H9 (cell line): ENCODE data around the gene PRR3. TPM values are rescaled to one million over a fixed set of nuclear protein-coding genes. Genes with fewer than 3 reads are reported as not detected.

Source experiments
- DNase-seq: peaks from one replicate; pipeline ENCODE4 v3.0.0-alpha.2; 2017
- H2AFZ ChIP-seq: one replicate; pipeline ENCODE4 v1.6.1; 2013; ENCODE audit warnings: mild to moderate bottlenecking, low read length, control low read depth, moderate library complexity
- H2AK5ac ChIP-seq: 2 replicates; pipeline ENCODE4 v1.6.1; 2013; ENCODE audit warnings: low read length, control low read depth, mixed read lengths; ENCODE audit not compliant: insufficient read length
- H2BK120ac ChIP-seq: one replicate; pipeline ENCODE4 v1.6.1; 2013; ENCODE audit warnings: low read depth, mild to moderate bottlenecking, low read length, control low read depth, inconsistent platforms; ENCODE audit not compliant: poor library complexity, severe bottlenecking
- H2BK12ac ChIP-seq: 2 replicates; pipeline ENCODE4 v1.6.1; 2013; ENCODE audit warnings: low read length, control low read depth, mixed read lengths, low read depth; ENCODE audit not compliant: insufficient read length
- H2BK15ac ChIP-seq: 2 replicates; pipeline ENCODE4 v1.6.1; 2013; ENCODE audit warnings: low read depth, low read length, control low read depth
- H2BK20ac ChIP-seq: one replicate; pipeline ENCODE4 v1.6.1; 2013; ENCODE audit warnings: low read depth, mild to moderate bottlenecking, low read length, control low read depth, inconsistent platforms; ENCODE audit not compliant: poor library complexity, severe bottlenecking
- H2BK5ac ChIP-seq: 2 replicates; pipeline ENCODE4 v1.6.1; 2013; ENCODE audit warnings: low read length, control low read depth, mixed read lengths; ENCODE audit not compliant: insufficient read length
- H3K14ac ChIP-seq: 2 replicates; pipeline ENCODE4 v1.6.1; 2013; ENCODE audit warnings: low read length, control low read depth; ENCODE audit not compliant: insufficient read depth
- H3K18ac ChIP-seq: 2 replicates; pipeline ENCODE4 v1.6.1; 2013; ENCODE audit warnings: low read depth, mild to moderate bottlenecking, mixed read lengths, low read length, control low read depth; ENCODE audit not compliant: insufficient read length
- H3K23ac ChIP-seq: 2 replicates; pipeline ENCODE4 v1.6.1; 2013; ENCODE audit warnings: low read length, control low read depth, mixed read lengths, low read depth; ENCODE audit not compliant: insufficient read length
- H3K23me2 ChIP-seq: 2 replicates; pipeline ENCODE4 v1.6.1; 2013; ENCODE audit warnings: low read depth, mild to moderate bottlenecking, mixed read lengths, low read length, control low read depth; ENCODE audit not compliant: insufficient read length, poor library complexity, severe bottlenecking
- H3K27ac ChIP-seq: 2 replicates; pipeline ENCODE4 v1.5.1; 2013; ENCODE audit warnings: low read length, control low read depth, mixed read lengths, low read depth; ENCODE audit not compliant: insufficient read length
- H3K27me3 ChIP-seq: 2 replicates; pipeline ENCODE4 v1.6.1; 2013; ENCODE audit warnings: low read length, control low read depth, inconsistent platforms; ENCODE audit not compliant: insufficient read depth
- H3K4ac ChIP-seq: 2 replicates; pipeline ENCODE4 v1.6.1; 2013; ENCODE audit warnings: low read depth, mild to moderate bottlenecking, control low read depth, inconsistent platforms, low read length, moderate library complexity
- H3K4me1 ChIP-seq: 2 replicates; pipeline ENCODE4 v1.6.1; 2013; ENCODE audit warnings: low read length, control low read depth, inconsistent platforms; ENCODE audit not compliant: insufficient read depth
- H3K4me2 ChIP-seq: 2 replicates; pipeline ENCODE4 v1.6.1; 2013; ENCODE audit warnings: low read length, control low read depth, mixed read lengths; ENCODE audit not compliant: insufficient read length, insufficient read depth
- H3K56ac ChIP-seq: 2 replicates; pipeline ENCODE4 v1.6.1; 2013; ENCODE audit warnings: low read depth, mild to moderate bottlenecking, mixed read lengths, low read length, control low read depth; ENCODE audit not compliant: insufficient read length
- H3K79me1 ChIP-seq: 2 replicates; pipeline ENCODE4 v1.6.1; 2013; ENCODE audit warnings: low read depth, mild to moderate bottlenecking, moderate library complexity, low read length, control low read depth, inconsistent platforms; ENCODE audit not compliant: insufficient read depth, poor library complexity, severe bottlenecking
- H3K79me2 ChIP-seq: 2 replicates; pipeline ENCODE4 v1.6.1; 2013; ENCODE audit warnings: low read length, control low read depth, inconsistent platforms; ENCODE audit not compliant: insufficient read depth
- H3K9ac ChIP-seq: 2 replicates; pipeline ENCODE4 v1.6.1; 2013; ENCODE audit warnings: low read length, control low read depth, mixed read lengths; ENCODE audit not compliant: insufficient read length; ENCODE audit errors: extremely low read depth
- H3K9me3 ChIP-seq: one replicate; pipeline ENCODE4 v1.6.1; 2013; ENCODE audit warnings: low read depth, low read length, inconsistent platforms; ENCODE audit not compliant: control insufficient read depth
- H3T11ph ChIP-seq: one replicate; pipeline ENCODE4 v1.6.1; 2013; ENCODE audit warnings: mild to moderate bottlenecking, low read length, control low read depth, inconsistent platforms
- H4K20me1 ChIP-seq: one replicate; pipeline ENCODE4 v1.6.1; 2013; ENCODE audit not compliant: control insufficient read depth, insufficient read length, insufficient read depth
- H4K5ac ChIP-seq: 2 replicates; pipeline ENCODE4 v1.6.1; 2013; ENCODE audit warnings: low read depth, mild to moderate bottlenecking, mixed read lengths, low read length, control low read depth; ENCODE audit not compliant: insufficient read length
- H4K8ac ChIP-seq: replicated peaks from 2 replicates; pipeline ENCODE4 v1.6.1; 2013; ENCODE audit warnings: low read length, control low read depth, mixed read lengths, low read depth; ENCODE audit not compliant: insufficient read length
- H4K91ac ChIP-seq: 2 replicates; pipeline ENCODE4 v1.6.1; 2013; ENCODE audit warnings: low read depth, mild to moderate bottlenecking, moderate library complexity, mixed read lengths, low read length, control low read depth; ENCODE audit not compliant: insufficient read length
- H3K27ac Mint-ChIP-seq, 3 experiments: 2 replicates in 2 of 3; 3 replicates in 1 of 3; pipeline ENCODE4 v1.8.0; 2020 to 2021; ENCODE audit warnings: mixed read lengths in 3 of 3, mild to moderate bottlenecking in 1 of 3, moderate library complexity in 1 of 3
- H3K27me3 Mint-ChIP-seq: 2 replicates; pipeline ENCODE4 v1.8.0; 2021; ENCODE audit warnings: low read depth, mild to moderate bottlenecking, moderate library complexity, mixed read lengths
- H3K36me3 Mint-ChIP-seq, 3 experiments: 2 replicates in 2 of 3; 3 replicates in 1 of 3; pipeline ENCODE4 v1.8.0; 2020 to 2021; ENCODE audit warnings: low read depth in 3 of 3, mixed read lengths in 3 of 3; ENCODE audit not compliant: insufficient read depth in 1 of 3
- H3K4me1 Mint-ChIP-seq, 2 experiments: 2 replicates each; pipeline ENCODE4 v1.8.0; 2020; ENCODE audit warnings: mixed read lengths in 2 of 2
- H3K4me3 Mint-ChIP-seq, 2 experiments: 2 replicates in 1 of 2; 3 replicates in 1 of 2; pipeline ENCODE4 v1.8.0; 2020 to 2021; ENCODE audit warnings: mild to moderate bottlenecking in 2 of 2, mixed read lengths in 2 of 2, moderate library complexity in 1 of 2
- H3K9me3 Mint-ChIP-seq, 2 experiments: 2 replicates in 1 of 2; 3 replicates in 1 of 2; pipeline ENCODE4 v1.8.0; 2020; ENCODE audit warnings: mild to moderate bottlenecking in 2 of 2, mixed read lengths in 2 of 2, moderate library complexity in 1 of 2
- CTCF ChIP-seq: fragments of 200-600 bp; sonication (generic); conservative IDR thresholded peaks from 3 replicates; pipeline ENCODE4 v1.8.0; 2021; ENCODE audit warnings: antibody characterized with exemption, mild to moderate bottlenecking
- WGBS: extraction: QIAGEN DNeasy Blood & Tissue Kit; methylation state at CpG from one replicate; pipeline ENCODE4 v1.1.7; 2013; ENCODE audit warnings: missing lambda C conversion rate, low lambda C conversion rate, mixed read lengths; ENCODE audit not compliant: insufficient read length; ENCODE audit errors: extremely low coverage; 5-methylcytosine and 5-hydroxymethylcytosine counted together
- total RNA-seq: library from RNA; stranded (reverse); gene quantifications from 2 replicates; pipeline ENCODE4 v1.2.1, GENCODE V29; 2021

PRR3 gene
- total RNA-seq, 1 experiment from 2014 or later: 17.0 TPM

DNA sequence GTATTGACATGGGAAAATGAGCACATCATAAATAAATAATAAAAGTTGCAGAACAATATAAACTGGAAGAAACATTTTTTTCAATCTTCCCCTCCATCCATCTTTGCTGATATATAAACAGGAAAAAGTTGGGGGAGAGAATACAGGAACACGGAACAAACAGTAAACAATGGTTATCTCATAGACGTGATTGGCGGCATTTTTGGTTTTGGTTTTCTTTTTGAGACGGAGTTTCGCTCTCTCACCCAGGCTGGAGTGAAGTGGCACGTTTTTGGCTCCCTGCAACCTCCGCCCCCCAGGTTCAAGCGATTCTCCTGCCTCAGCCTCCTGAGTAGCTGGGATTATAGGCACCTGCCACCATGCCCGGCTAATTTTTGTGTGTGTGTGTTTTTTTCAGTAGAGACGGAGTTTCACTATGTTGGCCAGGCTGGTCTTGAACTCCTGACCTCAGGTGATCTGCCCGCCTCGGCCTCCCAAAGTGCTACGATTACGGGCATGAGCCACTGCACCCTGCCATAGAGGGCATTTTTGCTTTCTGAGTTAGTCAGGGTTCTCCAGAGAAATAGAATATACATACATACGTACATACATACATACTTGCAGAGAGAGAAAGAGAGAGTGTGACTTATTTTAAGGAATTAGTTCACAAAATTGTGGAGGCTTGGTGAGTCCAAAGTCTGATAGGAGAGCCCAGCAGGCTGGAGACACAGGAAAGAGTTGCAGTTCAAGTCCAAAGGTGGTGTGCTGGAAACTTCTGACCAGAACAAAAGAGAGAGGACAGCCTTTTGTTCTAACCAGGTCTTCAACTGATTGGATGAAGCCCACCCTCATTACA is 23.4 kb upstream of the PRR3 start:
- Histone ChIP-seq H3K79me2 (no peaks in the 10 kb centered on the region), H3K9ac (no peak overlapping the region), H2AK5ac (no peak overlapping the region), H3K27me3 (no peaks in the 10 kb centered on the region), H4K91ac (no peak overlapping the region), H3K4ac (no peak overlapping the region), H4K8ac (no peak overlapping the region), H3K4me2 (no peak overlapping the region), H3T11ph (no peak overlapping the region), H3K23ac (no peak overlapping the region), H3K14ac (no peak overlapping the region), H2BK20ac (no peak overlapping the region), H2BK12ac (no peak overlapping the region), H2BK15ac (no peak overlapping the region), H3K27ac (no peak overlapping the region), H4K5ac (no peak overlapping the region), H3K56ac (no peak overlapping the region), H4K20me1 (no peaks in the 10 kb centered on the region), H2AFZ (no peak overlapping the region), H2BK5ac (no peak overlapping the region), H3K18ac (no peak overlapping the region), H3K79me1 (no peaks in the 10 kb centered on the region), H3K23me2 (no peaks in the 10 kb centered on the region), H3K9me3 (no peaks in the 10 kb centered on the region), H3K4me1 (no peaks in the 10 kb centered on the region), H2BK120ac (no peak overlapping the region)
- H3K9me3 Mint-ChIP-seq: no peaks in the 10 kb centered on the region; a peak in 1 of 5 replicates
- no peak overlapping the region for H3K27ac Mint-ChIP-seq
- peaks cover 5% of the 10 kb centered on the region; the same call in 1 of the 2 replicates for H3K27me3 Mint-ChIP-seq
- H3K4me1 Mint-ChIP-seq: peaks cover 0 to 5% of the 10 kb centered on the region in 2 experiments; a peak in 2 of 4 replicates
- H3K36me3 Mint-ChIP-seq: no peaks in the 10 kb centered on the region
- TF ChIP-seq CTCF: no peak
- no CpG with 5 or more reads among the region's 15 CpGs for WGBS
- no peak for DNase-seq
- H3K4me3 Mint-ChIP-seq: no peak overlapping the region
